Muscle layer of colon (tissue), 2 donors: Measurements from ENCODE around the gene ING2.
"Not testable (repeated sequence)": the region's sequence is repeated elsewhere in the genome, so short reads cannot be mapped to it uniquely, and the experiment has no call there.

ENCODE experiments used
- H3K27ac ChIP-seq: one replicate; pipeline ENCODE4 v1.7.0; 2013; ENCODE audit warnings: low read depth, mild to moderate bottlenecking, low read length, moderate library complexity
- H3K27me3 ChIP-seq, 2 donors: one replicate each; pipeline ENCODE4 v1.7.0; 2013; ENCODE audit warnings: low read length in 2 of 2, mild to moderate bottlenecking in 2 of 2; ENCODE audit not compliant: insufficient read depth in 2 of 2, control insufficient read depth in 1 of 2
- H3K36me3 ChIP-seq: one replicate; pipeline ENCODE4 v1.7.0; 2013; ENCODE audit warnings: mild to moderate bottlenecking, low read length; ENCODE audit not compliant: insufficient read depth
- H3K4me1 ChIP-seq: one replicate; pipeline ENCODE4 v1.7.0; 2013; ENCODE audit warnings: mild to moderate bottlenecking, low read length; ENCODE audit not compliant: insufficient read depth
- H3K4me3 ChIP-seq, 2 donors: one replicate each; pipeline ENCODE4 v1.7.0; 2013; ENCODE audit warnings: low read length in 2 of 2, low read depth in 1 of 2, mild to moderate bottlenecking in 1 of 2, moderate library complexity in 1 of 2
- H3K9ac ChIP-seq: one replicate; pipeline ENCODE4 v1.7.0; 2013; ENCODE audit warnings: low read length
- H3K9me3 ChIP-seq: one replicate; pipeline ENCODE4 v1.7.0; 2013; ENCODE audit warnings: mild to moderate bottlenecking, low read length
- donor health status: abdominal sarcoma.
- donor health status: Adenocarcinoma of cecum.

The ING2 gene

GRCh38 chr4:183552274-183553146 lies 47.7 kb downstream of the ING2 start:
- Histone ChIP-seq H3K9me3 (no peaks in the 10 kb centered on the region), H3K27ac (no peak overlapping the region), H3K4me1 (no peaks in the 10 kb centered on the region), H3K4me3 (no peak overlapping the region), H3K27me3 (no peaks in the 10 kb centered on the region), H3K9ac (no peak overlapping the region), H3K36me3 (no peaks in the 10 kb centered on the region)

- not testable (repeated sequence) for H3K9me3 ChIP-seq, H3K27me3 ChIP-seq, H3K4me3 ChIP-seq, H3K4me1 ChIP-seq, H3K36me3 ChIP-seq, H3K27ac ChIP-seq, H3K9ac ChIP-seq
These were observed 48.3 kb downstream of the ING2 start for GRCh38 chr4:183553147-183553478.

- Histone ChIP-seq H3K36me3 (no peaks in the 10 kb centered on the region), H3K27me3 (no peaks in the 10 kb centered on the region), H3K4me3 (no peak overlapping the region)
These were observed 48.9 kb downstream of the ING2 start for GRCh38 chr4:183553601-183554345.

GRCh38 chr4:183554346-183554686 lies 49.5 kb downstream of the ING2 start:
- Histone ChIP-seq H3K36me3 (no peaks in the 10 kb centered on the region), H3K27me3 (no peaks in the 10 kb centered on the region), H3K9ac (no peak overlapping the region), H3K4me3 (no peak overlapping the region), H3K4me1 (no peaks in the 10 kb centered on the region), H3K27ac (no peak overlapping the region), H3K9me3 (no peaks in the 10 kb centered on the region)

More at GRCh38 chr4:183553601-183554345, 48.9 kb downstream of the ING2 start:
- H3K4me1 ChIP-seq, result no peaks in the 10 kb centered on the region
- H3K9ac ChIP-seq, result no peak overlapping the region
- no peaks in the 10 kb centered on the region for H3K9me3 ChIP-seq
- no peak overlapping the region for H3K27ac ChIP-seq

- H3K27ac ChIP-seq, result no peak overlapping the region
- no peaks in the 10 kb centered on the region for H3K4me1 ChIP-seq
- H3K9ac ChIP-seq, result no peak overlapping the region
- H3K4me3 ChIP-seq, result no peak overlapping the region
- no peaks in the 10 kb centered on the region for H3K36me3 ChIP-seq
- H3K27me3 ChIP-seq, result no peaks in the 10 kb centered on the region
- no peaks in the 10 kb centered on the region for H3K9me3 ChIP-seq
These were observed 50.2 kb downstream of the ING2 start for GRCh38 chr4:183554878-183555585.

GRCh38 chr4:183556947-183557346 lies 52.1 kb downstream of the ING2 start:
- H3K9me3 ChIP-seq, result no peaks in the 10 kb centered on the region
- no peaks in the 10 kb centered on the region for H3K4me1 ChIP-seq
- no peak overlapping the region for H3K4me3 ChIP-seq
- no peaks in the 10 kb centered on the region for H3K36me3 ChIP-seq
- H3K9ac ChIP-seq, result no peak overlapping the region
- no peak overlapping the region for H3K27ac ChIP-seq
- no peaks in the 10 kb centered on the region for H3K27me3 ChIP-seq

- no peak overlapping the region for H3K27ac ChIP-seq
- no peak overlapping the region for H3K9ac ChIP-seq
- no peaks in the 10 kb centered on the region for H3K4me1 ChIP-seq
- H3K27me3 ChIP-seq, result no peaks in the 10 kb centered on the region
- no peaks in the 10 kb centered on the region for H3K36me3 ChIP-seq
- H3K4me3 ChIP-seq, result no peak overlapping the region
- no peaks in the 10 kb centered on the region for H3K9me3 ChIP-seq
These were observed 52.8 kb downstream of the ING2 start for GRCh38 chr4:183557611-183558010.

GRCh38 chr4:183558873-183559272 lies 54.0 kb downstream of the ING2 start:
- H3K9ac ChIP-seq, result no peak overlapping the region
- no peak overlapping the region for H3K4me3 ChIP-seq
- no peaks in the 10 kb centered on the region for H3K4me1 ChIP-seq
- H3K27me3 ChIP-seq, result no peaks in the 10 kb centered on the region
- no peaks in the 10 kb centered on the region for H3K9me3 ChIP-seq
- no peak overlapping the region for H3K27ac ChIP-seq
- no peaks in the 10 kb centered on the region for H3K36me3 ChIP-seq

- H3K27ac ChIP-seq, result no peak overlapping the region
- no peaks in the 10 kb centered on the region for H3K36me3 ChIP-seq
- no peak overlapping the region for H3K4me3 ChIP-seq
- no peaks in the 10 kb centered on the region for H3K9me3 ChIP-seq
- H3K27me3 ChIP-seq, result no peaks in the 10 kb centered on the region
- no peaks in the 10 kb centered on the region for H3K4me1 ChIP-seq
- H3K9ac ChIP-seq, result no peak overlapping the region
These were observed 57.0 kb downstream of the ING2 start for GRCh38 chr4:183561905-183562304.
